Vagina (tissue), 2 donors: Measurements from ENCODE around the gene CSPG5.

Experiments
- POLR2A ChIP-seq, 2 donors: fragments of 450-650 bp; IDR thresholded peaks; one replicate each; pipeline ENCODE4 v1.6.1; 2017; ENCODE audit warnings: antibody characterized with exemption in 2 of 2, mild to moderate bottlenecking in 2 of 2, moderate library complexity in 2 of 2
- POLR2AphosphoS5 ChIP-seq, 2 donors: sonication (generic); formaldehyde crosslinking; IDR thresholded peaks; one replicate each; pipeline ENCODE4 v1.9.0; 2017; ENCODE audit warnings: antibody characterized with exemption in 2 of 2, mild to moderate bottlenecking in 2 of 2, low read depth in 1 of 2; ENCODE audit not compliant: insufficient read depth in 1 of 2

GRCh38 chr3:47603332-47603731, 24.7 kb upstream of the CSPG5 start:
- TF ChIP-seq POLR2A (IDR thresholded peaks at IDR 0.05): no peak
- no peak for TF ChIP-seq POLR2AphosphoS5 (IDR thresholded peaks at IDR 0.05; ENCODE audit: insufficient read depth in 1 of 2, low read depth in 1 of 2)
